Fibroblast of lung (primary cell): ENCODE data around the gene EFHC1.

Source experiments
- CTCF ChIP-seq, 2 donors: IDR thresholded peaks in 1 of 2; conservative IDR thresholded peaks in 1 of 2; 1 replicate in 1 of 2; 2 replicates in 1 of 2; pipeline ENCODE4 v1.5.1; 2011 to 2012; ENCODE audit warnings: low read length in 2 of 2, control low read depth in 1 of 2, inconsistent platforms in 1 of 2, low read depth in 1 of 2, mild to moderate bottlenecking in 1 of 2
- EZH2 ChIP-seq: IDR thresholded peaks from 2 replicates; pipeline ENCODE4 v1.5.1; 2012; ENCODE audit warnings: low read length, control low read depth, mild to moderate bottlenecking; ENCODE audit errors: missing control alignments

- TF ChIP-seq EZH2, result no peak
- no peak for TF ChIP-seq CTCF (conservative IDR thresholded peaks at IDR 0.05 in 1 of 2, IDR thresholded peaks at IDR 0.05 in 1 of 2; ENCODE audit: low read depth in 1 of 2, low read length in 2 of 2)
These were observed 148.2 kb downstream of the EFHC1 start for GRCh38 chr6:52568320-52568719.
